HG02870 (cell line): ENCODE data around the gene UBB.

ENCODE experiments used
- ATAC-seq: cut with Tn5 transposase; IDR thresholded peaks from one replicate; pipeline ENCODE4 v1.9.1; 2021; ENCODE audit warnings: mild to moderate bottlenecking, moderate library complexity; ENCODE audit not compliant: unreplicated experiment

Gene UBB

DNA sequence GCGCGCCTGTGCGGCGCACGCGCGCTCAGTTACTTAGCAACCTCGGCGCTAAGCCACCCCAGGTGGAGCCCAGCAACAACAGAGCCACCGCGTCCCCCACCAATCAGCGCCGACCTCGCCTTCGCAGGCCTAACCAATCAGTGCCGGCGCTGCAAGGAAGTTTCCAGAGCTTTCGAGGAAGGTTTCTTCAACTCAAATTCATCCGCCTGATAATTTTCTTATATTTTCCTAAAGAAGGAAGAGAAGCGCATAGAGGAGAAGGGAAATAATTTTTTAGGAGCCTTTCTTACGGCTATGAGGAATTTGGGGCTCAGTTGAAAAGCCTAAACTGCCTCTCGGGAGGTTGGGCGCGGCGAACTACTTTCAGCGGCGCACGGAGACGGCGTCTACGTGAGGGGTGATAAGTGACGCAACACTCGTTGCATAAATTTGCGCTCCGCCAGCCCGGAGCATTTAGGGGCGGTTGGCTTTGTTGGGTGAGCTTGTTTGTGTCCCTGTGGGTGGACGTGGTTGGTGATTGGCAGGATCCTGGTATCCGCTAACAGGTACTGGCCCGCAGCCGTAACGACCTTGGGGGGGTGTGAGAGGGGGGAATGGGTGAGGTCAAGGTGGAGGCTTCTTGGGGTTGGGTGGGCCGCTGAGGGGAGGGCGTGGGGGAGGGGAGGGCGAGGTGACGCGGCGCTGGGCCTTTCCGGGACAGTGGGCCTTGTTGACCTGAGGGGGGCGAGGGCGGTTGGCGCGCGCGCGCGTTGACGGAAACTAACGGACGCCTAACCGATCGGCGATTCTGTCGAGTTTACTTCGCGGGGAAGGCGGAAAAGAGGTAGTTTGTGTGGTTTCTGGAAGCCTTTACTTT is at the start of gene UBB:
Gene UBB, plus strand, starts transcription at position 452 of the 856 bp plus-strand sequence. CDS start 817 bp downstream, outside the sequence.
- ATAC-seq = peak; percentile 88

DNA sequence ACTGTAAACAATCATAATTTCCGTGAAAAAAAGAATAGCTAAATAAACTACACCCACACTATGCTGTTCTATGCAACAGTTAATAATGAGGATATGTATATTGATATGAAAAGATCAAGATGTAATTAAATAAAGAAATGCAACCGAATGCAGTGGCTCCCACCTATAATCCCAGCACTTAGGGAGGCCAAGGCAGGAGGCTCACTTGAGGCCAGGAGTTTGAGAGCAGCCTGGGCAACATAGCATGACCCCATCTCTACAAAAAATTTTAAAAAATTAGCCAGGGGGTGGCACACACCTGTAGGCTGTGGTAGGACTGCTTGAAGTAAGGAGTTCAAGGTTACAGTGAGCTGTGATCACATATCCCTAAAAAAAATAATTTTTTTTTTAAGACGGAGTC is 42.5 kb upstream of the UBB start:
- no peak for ATAC-seq

DNA sequence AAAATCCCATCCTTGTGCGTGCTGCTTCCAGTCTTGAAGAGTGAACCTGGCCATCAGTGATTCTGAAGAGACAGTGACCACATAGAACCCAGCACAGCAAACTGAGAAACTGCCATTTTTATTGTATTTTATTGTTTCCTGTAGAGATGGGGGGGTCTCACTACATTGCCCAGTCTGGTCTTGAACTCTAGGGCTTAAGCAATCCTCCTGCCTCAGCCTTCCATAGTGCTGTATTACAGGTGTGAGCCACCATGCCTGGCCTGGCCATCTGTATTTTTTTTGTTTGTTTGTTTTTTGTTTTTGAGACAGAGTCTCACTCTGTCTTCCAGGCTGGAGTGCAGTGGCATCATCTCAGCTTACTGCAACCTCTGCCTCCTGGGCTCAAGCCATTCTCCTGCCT is 41.5 kb upstream of the UBB start:
- ATAC-seq = no peak

DNA sequence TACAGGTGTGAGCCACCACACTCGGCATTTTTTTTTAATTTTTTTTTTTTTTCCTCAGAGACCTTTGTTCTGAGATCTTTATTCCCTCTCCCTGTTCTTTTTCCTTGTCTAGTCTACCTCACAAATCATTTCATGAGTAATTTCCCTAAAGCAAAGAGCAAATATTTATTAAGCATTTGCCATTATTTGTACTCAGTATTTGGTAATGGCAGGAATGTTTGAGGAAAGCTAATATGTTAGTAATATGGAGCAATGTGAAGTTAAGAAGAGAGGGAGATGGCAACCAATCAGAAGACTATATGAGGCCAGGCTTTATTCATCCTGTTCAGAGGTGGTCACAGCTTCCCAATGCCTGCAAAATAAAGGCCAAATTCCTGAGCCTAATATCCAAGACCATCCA is 40.9 kb upstream of the UBB start:
- ATAC-seq = no peak

DNA sequence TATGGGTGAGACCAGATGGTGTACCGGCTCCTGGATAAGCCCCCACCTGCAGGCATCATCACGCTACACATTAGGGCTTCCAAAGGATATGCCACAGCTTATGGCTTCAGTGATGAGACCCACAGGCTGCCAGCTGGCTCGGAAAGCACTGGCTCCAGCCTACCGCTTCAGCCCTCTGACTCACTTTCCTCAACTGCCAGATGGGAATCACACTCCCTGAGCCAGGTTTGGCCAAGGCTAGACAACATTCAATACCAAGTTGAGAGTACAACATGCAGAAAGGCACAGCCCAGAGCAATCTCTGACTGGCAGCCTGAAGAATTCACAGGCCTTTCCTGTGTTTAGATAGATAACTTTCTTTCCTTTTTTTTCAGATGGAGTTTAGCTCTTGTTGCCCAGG is 37.9 kb upstream of the UBB start:
- ATAC-seq = no peak

DNA sequence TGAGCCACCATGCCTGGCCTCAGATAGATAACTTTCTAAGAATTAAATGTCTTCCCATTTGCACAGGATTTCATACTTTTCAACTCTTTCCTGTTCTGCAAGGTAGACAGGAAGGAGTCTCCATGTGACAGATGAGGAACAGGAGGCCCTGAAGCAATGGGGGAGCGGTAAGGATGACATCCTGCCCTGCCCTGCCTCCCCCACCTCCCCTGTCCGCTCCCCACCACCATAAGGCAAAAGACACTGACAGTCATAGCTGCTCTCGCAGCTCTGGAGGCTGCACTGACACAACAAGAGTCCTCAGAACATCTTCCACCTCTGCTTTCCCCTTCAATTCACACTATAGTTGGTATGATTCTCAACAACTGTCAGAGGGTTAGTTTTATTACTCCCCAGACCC is 37.3 kb upstream of the UBB start:
- ATAC-seq = no peak

DNA sequence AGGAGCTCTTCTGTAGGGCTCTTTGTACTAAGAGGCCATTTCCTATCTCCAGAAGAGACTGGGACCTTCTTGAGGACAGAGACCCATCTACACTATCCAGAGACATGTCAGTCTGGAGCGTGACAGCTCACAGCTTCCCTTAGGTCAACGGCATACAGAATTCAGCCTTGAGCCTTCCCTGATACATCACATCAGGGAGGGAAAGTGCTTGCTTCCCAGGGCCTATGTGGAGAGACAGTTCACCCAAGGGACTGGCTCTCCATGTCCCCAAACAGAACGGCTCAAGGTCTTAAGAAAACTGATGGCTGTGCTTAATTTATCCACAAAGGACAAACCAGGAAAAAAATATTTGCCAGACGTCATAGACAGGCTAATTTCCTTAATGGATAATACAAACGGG is 35.3 kb upstream of the UBB start:
- ATAC-seq = no peak

DNA sequence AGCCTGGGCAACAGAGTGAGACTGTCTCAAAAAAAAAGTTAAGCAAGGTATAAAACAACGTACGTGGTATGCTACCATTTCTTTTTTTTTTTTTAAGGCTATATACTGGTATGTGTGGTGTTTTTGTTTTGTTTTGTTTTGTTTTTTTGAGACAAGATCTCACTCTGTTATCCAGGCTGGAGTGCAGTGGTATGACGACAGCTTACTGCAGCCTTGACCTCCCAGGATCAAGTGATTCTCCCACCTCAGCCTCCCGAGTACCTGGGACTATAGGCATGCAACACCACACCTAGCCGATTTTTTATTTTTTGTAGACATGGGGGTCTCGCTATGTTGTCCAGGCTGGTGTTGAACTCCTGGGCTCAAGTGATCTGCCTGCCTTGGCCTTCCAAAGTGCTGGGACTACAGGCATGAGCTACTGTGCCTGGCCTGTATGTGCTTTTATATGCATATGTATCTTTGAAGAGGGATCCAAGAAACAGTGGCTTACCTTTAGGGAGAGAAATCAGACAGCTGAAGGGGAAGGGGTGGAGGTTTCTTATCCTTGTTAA is 34.1 kb upstream of the UBB start:
- no peak for ATAC-seq

DNA sequence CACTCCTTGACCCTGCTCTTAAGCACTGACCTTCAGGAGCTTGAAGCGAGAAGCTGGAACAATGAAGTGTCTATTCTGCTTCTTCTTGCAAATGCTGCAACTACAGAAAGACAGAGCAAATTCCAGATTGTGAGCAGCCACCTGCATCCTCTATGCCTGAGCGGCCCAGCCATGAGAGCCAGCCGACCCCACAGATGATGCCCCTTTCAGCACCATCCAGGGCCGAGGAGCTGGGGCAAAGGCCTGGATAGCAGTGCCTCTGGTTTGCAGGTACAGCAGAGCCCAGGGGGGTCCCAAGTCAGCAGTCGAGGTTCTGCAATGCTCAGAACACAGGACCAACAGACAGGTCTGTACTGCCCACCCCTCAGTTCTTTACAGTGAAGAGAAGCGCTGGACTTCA is 32.3 kb upstream of the UBB start:
- ATAC-seq = no peak

DNA sequence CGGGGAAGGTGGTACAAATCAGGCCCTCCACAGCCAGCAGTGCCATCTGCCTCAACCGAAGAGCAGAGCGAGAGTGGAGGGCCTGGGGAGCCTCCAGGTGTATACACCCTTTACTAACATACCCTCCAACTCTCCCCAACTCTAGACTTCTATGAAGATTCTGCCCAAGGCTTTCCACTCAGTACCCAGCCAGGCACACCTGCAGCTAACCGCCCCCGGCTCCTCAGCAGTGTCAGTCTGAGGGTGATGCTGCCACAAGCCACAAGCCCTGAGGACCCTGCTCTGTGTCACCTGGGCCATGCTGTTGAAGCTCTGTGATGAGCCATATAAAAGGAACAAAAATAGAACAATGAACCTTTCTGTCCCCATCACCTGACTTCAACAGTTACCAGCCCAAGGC is 31.5 kb upstream of the UBB start:
- ATAC-seq = no peak

DNA sequence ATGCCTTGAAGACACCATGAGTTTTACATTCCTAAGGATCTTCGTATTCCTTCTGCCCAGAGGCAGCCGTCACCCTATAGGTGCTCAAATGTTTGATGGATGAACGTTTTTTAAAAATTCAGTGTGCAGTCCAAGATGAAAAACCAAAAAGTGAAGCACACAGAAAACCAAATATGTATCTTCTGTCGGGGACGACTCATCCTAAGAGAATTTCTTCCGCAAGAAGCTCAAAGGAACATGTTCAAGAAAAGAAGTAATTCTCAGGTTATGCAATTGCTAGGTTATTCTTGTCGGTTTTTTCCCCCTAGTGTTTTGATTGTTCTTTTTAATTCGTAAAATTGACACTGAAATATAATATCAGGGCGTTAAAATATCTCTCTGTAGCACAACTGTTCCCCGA is 29.1 kb upstream of the UBB start:
- no peak for ATAC-seq

DNA sequence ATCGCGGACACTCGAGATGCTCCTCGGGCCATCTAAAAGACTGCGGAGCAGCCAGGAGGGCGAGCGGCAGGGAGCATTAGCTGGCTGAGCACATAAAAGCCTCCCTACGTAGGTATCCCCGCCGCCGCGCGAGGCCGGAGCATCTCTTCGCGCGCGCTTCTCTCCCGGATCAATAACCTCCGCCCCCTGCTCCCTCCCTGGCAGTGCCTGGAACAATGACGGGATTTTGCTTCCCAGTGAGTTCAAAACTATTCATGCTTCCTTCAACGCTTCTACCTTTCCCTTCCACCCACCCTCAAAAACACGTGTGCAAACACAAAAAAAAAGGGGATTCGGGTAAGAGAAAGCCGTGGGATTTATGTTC is 28.6 kb upstream of the UBB start:
- ATAC-seq = no peak

DNA sequence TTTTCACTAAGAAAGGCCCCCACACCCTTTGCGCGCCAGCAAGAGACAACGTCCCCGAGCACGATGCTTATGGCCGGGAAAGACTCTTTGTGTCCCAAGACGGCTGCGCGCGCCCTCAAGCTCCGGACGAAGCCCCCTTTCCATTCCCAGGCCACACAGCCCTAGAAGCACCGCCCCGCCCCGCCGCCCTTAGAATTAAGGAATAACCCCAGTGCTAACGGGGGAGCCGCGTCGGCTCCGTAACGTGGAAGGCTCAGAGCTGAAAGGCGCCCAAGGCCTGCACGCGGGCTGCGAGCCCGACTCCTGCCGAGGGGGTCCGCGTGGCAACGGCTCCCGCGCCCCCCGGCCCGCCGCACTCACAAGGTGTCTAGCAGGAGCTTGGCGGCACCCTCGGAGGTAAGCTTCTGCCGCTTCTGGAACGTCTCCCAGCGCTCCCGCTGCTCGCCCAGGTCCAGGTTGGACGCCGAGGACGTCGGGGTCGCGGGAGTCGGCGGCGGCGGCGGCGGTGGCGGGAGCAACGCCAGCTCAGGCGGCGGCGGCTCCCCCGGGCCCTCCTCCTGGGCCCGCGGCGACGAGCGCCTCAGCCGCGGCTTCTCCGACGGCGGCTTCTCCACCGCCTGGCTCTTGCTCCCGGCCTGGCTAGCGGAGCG is 28.1 kb upstream of the UBB start:
- peak; percentile 39 for ATAC-seq

DNA sequence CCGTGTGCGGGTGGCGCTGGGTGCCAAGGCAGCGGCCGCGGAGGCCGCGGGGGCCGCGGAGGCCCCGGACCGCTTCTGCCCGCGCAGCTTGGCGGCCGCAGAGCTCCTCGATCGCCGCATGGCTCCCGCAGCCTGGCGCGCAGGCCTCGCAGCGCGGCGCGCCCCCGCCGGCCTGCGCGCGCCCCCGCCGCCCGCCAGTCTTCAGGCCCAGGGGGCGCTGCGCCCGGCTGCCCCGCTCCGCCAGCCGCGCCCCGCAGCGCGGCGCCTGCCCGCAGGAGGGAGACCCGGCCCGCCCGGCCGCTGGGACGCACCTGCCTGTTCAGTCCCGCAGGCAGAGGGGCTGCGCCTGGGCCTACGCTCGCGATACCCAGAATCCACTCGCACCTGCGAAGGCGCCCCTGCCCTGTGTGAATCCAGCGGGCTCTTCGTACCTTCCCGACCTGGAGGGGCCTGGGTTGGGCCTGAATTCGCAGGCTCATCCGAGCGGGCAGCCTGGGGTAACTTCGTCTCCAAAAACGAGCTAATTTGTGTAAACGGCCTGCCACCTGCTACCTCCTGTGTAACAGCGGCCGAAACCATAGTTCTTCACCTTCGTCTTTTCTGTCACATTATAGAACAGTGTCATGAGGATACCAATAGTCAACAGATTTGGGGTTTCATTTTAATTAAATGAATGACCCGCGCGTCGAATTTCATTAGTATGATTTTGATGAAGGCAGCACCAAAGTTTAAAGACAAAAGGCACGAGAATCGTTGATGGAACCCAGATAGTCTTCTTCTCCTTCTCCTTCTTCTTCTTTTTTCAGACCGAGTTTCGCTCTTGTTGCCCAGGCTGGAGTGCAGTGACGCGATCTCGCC is 27.3 kb upstream of the UBB start, which contains the start of gene CENPV:
Gene CENPV, minus strand, starts transcription at position 153 of the 858 bp plus-strand sequence. Its CDS starts 33 bp downstream, at position 120.
- peak; percentile 47 for ATAC-seq

DNA sequence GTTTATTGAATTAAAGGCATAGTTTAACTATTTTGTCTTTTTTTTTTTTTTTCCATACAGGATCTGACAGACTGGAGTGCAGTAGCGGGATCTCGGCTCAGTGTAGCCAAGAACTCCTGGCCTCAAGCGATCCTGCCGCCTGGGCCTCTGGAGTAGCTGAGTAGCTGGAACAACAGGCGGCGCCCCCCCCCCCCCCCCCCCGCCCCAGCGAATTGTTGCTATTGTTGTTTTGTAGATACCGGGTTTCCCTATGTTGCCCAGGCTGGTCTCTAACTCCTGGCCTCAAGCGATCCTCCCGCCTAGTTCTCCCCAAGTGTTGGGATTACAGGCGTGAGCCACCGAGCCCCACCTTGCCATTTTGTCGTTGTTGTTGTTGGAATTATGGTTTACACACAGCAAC is 26.3 kb upstream of the UBB start:
- no peak for ATAC-seq

DNA sequence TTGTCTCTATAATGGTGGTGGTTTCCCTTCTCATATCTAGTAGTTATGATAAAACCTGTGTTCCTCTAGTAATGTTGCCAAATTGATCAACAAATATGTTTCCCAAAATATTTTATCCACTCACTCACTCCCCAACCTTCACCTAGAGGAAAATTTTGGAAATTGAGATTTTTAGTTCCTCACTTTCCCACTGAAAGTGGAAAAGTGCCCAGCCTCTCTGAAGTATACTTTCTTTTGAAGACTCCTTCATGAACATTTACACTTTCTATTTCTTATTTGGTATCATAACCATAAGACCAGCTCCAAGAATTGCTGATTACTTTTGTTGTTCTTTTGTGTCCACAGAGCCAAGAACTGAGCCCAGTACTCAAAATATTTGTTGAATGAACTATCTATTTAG is 22.5 kb upstream of the UBB start:
- ATAC-seq = no peak

DNA sequence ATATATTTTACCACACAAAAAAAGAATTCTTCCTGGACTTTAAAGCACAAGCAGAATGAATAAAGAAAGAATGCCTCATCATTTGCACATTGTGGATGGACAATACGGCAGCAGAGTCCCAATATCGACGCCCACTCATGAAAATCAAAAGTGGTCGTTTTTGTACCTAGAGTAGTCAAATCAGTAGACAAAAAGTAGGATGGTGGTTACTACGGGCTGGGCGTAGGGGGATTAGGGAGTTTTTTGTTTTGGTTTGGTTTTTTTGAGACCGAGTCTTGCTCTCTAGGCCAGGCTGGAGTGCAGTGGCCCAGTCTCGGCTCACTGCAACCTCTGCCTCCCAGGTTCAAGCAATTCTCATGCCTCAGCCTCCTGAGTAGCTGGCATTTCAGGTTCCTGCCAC is 19.0 kb upstream of the UBB start:
- ATAC-seq = peak; percentile 47

DNA sequence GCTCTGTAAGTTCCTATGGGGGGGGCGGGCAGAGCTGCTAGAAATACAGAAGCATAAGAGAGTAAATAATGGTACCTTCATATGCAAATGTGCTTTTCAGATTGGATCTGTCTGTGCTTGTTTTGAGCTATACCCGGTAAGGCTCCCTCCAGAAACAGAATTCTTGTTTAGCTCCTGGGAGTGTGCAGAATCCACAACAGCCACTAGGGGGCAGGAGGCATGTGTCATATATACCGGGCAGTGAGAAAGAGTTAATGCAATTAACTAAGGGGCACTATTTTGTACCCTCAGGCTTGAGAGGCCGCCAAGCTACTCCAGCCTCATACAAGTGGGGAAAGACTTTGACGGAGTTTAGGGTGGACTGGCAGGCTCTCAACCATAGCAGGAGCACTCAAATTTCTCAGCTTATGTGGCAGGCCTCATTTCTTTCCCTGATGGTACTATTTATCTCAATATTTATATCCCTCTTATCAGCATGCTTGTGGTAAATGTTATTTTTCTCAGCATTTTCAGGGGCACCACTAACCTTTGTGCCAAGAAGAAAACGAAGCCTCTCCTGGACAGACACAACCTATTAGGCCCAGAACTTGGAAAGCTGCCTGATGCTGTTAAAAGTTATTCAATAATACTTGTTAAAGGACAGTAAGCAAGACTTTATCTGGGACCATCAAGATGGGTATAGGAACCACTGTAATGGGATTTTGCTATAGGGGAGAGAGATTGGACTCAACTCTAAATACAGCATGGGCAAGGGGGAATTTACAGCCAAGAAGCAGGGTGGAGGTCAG is 16.9 kb upstream of the UBB start:
- no peak for ATAC-seq

DNA sequence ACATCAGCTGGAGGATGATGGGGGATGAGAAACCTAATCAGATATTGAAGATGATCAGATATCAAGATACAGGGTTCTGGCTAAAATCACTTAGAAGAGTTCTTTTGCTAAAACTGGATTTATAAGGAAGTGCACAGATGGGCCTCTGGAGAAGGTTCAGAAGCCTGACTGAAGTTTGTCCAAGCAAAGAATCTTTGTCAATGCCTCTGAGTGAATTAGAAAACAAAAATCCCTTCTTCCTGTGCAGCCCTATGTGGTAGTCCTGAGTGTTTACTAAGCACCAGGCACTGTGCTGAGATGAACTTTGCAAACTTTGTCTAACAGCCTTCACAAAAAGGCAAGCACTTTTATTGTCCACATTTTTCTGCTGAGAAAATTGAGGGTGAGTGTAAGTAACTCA is 16.3 kb upstream of the UBB start:
- ATAC-seq = no peak

DNA sequence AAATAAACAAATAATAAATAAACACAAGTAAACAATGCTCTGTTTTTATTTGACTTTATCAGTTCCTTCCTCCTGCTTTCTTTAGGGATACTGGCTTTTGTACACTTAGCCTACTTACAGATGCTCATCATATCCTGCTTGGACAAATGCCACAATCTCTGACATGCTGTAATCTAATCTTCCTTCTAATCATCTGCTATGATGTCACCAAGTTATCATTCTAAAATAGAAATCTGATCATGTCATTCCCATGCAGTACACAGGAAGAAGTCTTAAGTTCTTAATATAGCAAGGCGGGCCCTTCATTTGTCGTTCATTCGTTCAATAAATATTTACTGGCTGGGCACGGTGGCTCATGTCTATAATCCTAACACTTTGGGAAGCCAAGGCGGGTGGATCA is 9.1 kb upstream of the UBB start:
- ATAC-seq = no peak
